ENCODE results near the gene CALHM1. TPM values are rescaled to one million over a fixed set of nuclear protein-coding genes. Genes with fewer than 3 reads are reported as not detected.

Gene CALHM1
- total RNA-seq, 1 donor from 2014 or later = not detected

- Histone ChIP-seq H3K4me3 (ENCODE audit: low read depth, low read length) (no peak overlapping the region), H3K27me3 (ENCODE audit: control insufficient read depth, insufficient read depth, low read length) (no peaks in the 10 kb centered on the region), H3K36me3 (ENCODE audit: control insufficient read depth, insufficient read depth, low read length) (peaks cover 3% of the 10 kb centered on the region)
- no peak for TF ChIP-seq CTCF (IDR thresholded peaks at IDR 0.05; ENCODE audit: insufficient read depth, low read length, poor library complexity, severe bottlenecking)
- DNase-seq (ENCODE audit: low read depth) = no peak
These were observed 12.7 kb downstream of the CALHM1 start for GRCh38 chr10:103445767-103446567.

GRCh38 chr10:103445366-103445765, 13.3 kb downstream of the CALHM1 start:
- H3K4me3 ChIP-seq (ENCODE audit: low read depth, low read length) = no peak overlapping the region
- TF ChIP-seq CTCF (IDR thresholded peaks at IDR 0.05; ENCODE audit: insufficient read depth, low read length, poor library complexity, severe bottlenecking) = no peak
- peaks cover 3% of the 10 kb centered on the region for H3K36me3 ChIP-seq (ENCODE audit: control insufficient read depth, insufficient read depth, low read length)
- DNase-seq (ENCODE audit: low read depth) = no peak
- no peaks in the 10 kb centered on the region for H3K27me3 ChIP-seq (ENCODE audit: control insufficient read depth, insufficient read depth, low read length)

GRCh38 chr10:103444478-103444877, 14.2 kb downstream of the CALHM1 start:
- no peaks in the 10 kb centered on the region for H3K27me3 ChIP-seq (ENCODE audit: control insufficient read depth, insufficient read depth, low read length)
- TF ChIP-seq CTCF (IDR thresholded peaks at IDR 0.05; ENCODE audit: insufficient read depth, low read length, poor library complexity, severe bottlenecking) = no peak
- H3K36me3 ChIP-seq (ENCODE audit: control insufficient read depth, insufficient read depth, low read length) = peaks cover 3% of the 10 kb centered on the region
- DNase-seq (ENCODE audit: low read depth) = no peak
- H3K4me3 ChIP-seq (ENCODE audit: low read depth, low read length) = no peak overlapping the region

GRCh38 chr10:103443475-103444185, 15.1 kb downstream of the CALHM1 start:
- Histone ChIP-seq H3K36me3 (ENCODE audit: control insufficient read depth, insufficient read depth, low read length) (peaks cover 2% of the 10 kb centered on the region), H3K4me3 (ENCODE audit: low read depth, low read length) (no peak overlapping the region), H3K27me3 (ENCODE audit: control insufficient read depth, insufficient read depth, low read length) (no peaks in the 10 kb centered on the region)
- DNase-seq (ENCODE audit: low read depth) = no peak
- TF ChIP-seq CTCF (IDR thresholded peaks at IDR 0.05; ENCODE audit: insufficient read depth, low read length, poor library complexity, severe bottlenecking) = no peak

GRCh38 chr10:103442031-103442461, 16.7 kb downstream of the CALHM1 start:
- Histone ChIP-seq H3K36me3 (ENCODE audit: control insufficient read depth, insufficient read depth, low read length) (peaks cover 2% of the 10 kb centered on the region), H3K4me3 (ENCODE audit: low read depth, low read length) (no peak overlapping the region), H3K27me3 (ENCODE audit: control insufficient read depth, insufficient read depth, low read length) (no peaks in the 10 kb centered on the region)
- TF ChIP-seq CTCF (IDR thresholded peaks at IDR 0.05; ENCODE audit: insufficient read depth, low read length, poor library complexity, severe bottlenecking) = no peak
- DNase-seq (ENCODE audit: low read depth) = no peak
